Measurements from ENCODE around the gene BPIFB3. TPM values are rescaled to one million over a fixed set of nuclear protein-coding genes. Genes with fewer than 3 reads are reported as not detected.

BPIFB3 gene
- total RNA-seq, 2 donors from 2014 or later = not detected

GRCh38 chr20:33074675-33075074, 21.0 kb downstream of the BPIFB3 start:
- intact Hi-C loops (cut with DNase I) = no loop called here
- Histone ChIP-seq H3K36me3 (replicated peaks in 1 of 2; ENCODE audit: insufficient read depth in 1 of 2, low read depth in 2 of 2) (no peaks in the 10 kb centered on the region), H3K27me3 (no peaks in the 10 kb centered on the region), H3K4me3 (no peak overlapping the region), H3K27ac (no peak overlapping the region), H3K9me3 (no peaks in the 10 kb centered on the region), H3K4me1 (no peaks in the 10 kb centered on the region)
- WGBS, 2 donors = 44 to 55% methylated on average over 2 of the region's 2 CpGs
- DNase-seq (no peak), ATAC-seq (no peak)
- TF ChIP-seq, protein P1, sequence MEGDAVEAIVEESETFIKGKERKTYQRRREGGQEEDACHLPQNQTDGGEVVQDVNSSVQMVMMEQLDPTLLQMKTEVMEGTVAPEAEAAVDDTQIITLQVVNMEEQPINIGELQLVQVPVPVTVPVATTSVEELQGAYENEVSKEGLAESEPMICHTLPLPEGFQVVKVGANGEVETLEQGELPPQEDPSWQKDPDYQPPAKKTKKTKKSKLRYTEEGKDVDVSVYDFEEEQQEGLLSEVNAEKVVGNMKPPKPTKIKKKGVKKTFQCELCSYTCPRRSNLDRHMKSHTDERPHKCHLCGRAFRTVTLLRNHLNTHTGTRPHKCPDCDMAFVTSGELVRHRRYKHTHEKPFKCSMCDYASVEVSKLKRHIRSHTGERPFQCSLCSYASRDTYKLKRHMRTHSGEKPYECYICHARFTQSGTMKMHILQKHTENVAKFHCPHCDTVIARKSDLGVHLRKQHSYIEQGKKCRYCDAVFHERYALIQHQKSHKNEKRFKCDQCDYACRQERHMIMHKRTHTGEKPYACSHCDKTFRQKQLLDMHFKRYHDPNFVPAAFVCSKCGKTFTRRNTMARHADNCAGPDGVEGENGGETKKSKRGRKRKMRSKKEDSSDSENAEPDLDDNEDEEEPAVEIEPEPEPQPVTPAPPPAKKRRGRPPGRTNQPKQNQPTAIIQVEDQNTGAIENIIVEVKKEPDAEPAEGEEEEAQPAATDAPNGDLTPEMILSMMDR (IDR thresholded peaks at IDR 0.05) = no peak
- no peak for TF ChIP-seq POLR2A (IDR thresholded peaks at IDR 0.05)

DNA sequence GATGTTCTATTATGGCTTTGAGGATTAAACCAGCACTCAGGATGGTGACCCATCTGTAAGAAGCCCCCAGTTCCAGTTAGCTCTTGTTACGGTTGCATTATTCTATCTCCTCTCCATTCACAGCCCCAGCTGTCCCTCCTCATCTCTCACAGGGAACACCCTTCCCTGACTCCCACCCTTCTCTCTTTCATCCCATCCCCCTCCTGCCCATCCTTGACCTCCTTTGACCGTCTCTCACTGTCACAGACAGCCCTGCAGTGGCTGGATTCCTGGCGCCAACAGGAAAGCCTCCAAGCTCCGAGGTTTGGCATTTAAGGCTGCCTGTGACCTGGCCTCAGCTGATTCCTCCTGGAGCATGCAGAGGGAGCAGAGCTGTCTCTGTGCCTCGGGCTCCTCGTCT, 21.6 kb downstream of the BPIFB3 start:
- TF ChIP-seq, protein P1 (IDR thresholded peaks at IDR 0.05) = no peak
- no peak for TF ChIP-seq POLR2A (IDR thresholded peaks at IDR 0.05)
- no peak overlapping the region for H3K27ac ChIP-seq
- intact Hi-C loops (cut with DNase I) = no loop called here
- ATAC-seq = no peak
- no peaks in the 10 kb centered on the region for H3K4me1 ChIP-seq
- no peak for DNase-seq
- H3K36me3 ChIP-seq (replicated peaks in 1 of 2; ENCODE audit: insufficient read depth in 1 of 2, low read depth in 2 of 2) = no peaks in the 10 kb centered on the region
- H3K27me3 ChIP-seq = no peaks in the 10 kb centered on the region
- H3K9me3 ChIP-seq = no peaks in the 10 kb centered on the region
- no peak overlapping the region for H3K4me3 ChIP-seq
- 27 to 36% methylated on average over 6 of the region's 6 CpGs for WGBS, 2 donors

DNA sequence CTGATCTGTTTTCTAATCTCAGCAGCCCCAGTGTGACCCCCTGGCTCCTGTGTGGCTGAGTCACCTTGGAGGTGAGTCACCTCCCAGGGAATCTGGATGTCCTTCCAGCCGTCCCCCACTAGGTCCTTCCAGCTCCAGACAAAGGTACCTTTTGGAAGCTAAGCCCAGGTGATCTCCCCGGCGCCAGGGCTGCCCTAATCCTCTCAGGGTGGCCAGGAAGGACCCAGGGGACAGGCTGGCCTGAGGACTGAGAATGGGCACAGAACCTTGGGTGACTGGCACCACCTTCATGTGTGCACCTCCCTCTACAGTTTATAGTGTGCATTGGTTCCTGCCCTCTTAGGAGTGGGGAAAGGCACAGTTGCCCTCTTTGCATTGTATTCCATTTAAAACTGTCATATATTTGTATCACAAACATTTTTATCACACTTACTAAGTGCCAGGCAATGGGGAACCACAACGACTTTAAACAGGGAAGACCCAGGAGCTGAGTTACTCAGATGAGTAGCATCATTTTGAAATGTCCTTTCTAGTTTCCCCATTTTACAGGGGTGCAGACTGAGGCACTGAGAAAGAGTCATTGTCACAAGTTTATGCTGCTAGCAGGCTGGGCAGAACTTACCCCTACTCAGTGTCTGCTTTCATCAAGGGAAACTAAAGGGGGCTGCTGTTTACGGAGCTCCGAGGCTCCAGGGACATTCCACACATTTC, 23.1 kb downstream of the BPIFB3 start:
- no peak overlapping the region for H3K4me3 ChIP-seq
- no peaks in the 10 kb centered on the region for H3K9me3 ChIP-seq
- H3K27me3 ChIP-seq = no peaks in the 10 kb centered on the region
- 51 to 55% methylated on average over 5 to 6 of the region's 6 CpGs for WGBS, 2 donors
- H3K36me3 ChIP-seq (replicated peaks in 1 of 2; ENCODE audit: insufficient read depth in 1 of 2, low read depth in 2 of 2) = no peaks in the 10 kb centered on the region
- TF ChIP-seq, protein P1 (IDR thresholded peaks at IDR 0.05) = peak in 1 of 7 experiments; percentile 9
- no peak for TF ChIP-seq POLR2A (IDR thresholded peaks at IDR 0.05)
- intact Hi-C loops (cut with DNase I) = no loop called here
- no peak overlapping the region for H3K27ac ChIP-seq
- DNase-seq (no peak), ATAC-seq (no peak)
- H3K4me1 ChIP-seq = no peaks in the 10 kb centered on the region

GRCh38 chr20:33079259-33079658, 25.6 kb downstream of the BPIFB3 start, which contains the start of gene BPIFB4:
BPIFB4 (plus strand) TSS chr20:33079643; CDS start chr20:33081527, 1,884 bp downstream.
- TF ChIP-seq, protein P1 (IDR thresholded peaks at IDR 0.05) = no peak
- TF ChIP-seq POLR2A (IDR thresholded peaks at IDR 0.05) = no peak
- Histone ChIP-seq H3K27me3 (no peaks in the 10 kb centered on the region), H3K4me3 (no peak within 1 kb of the TSS), H3K36me3 (replicated peaks in 1 of 2; ENCODE audit: insufficient read depth in 1 of 2, low read depth in 2 of 2) (no peaks in the 10 kb centered on the region), H3K27ac (no peak within 1 kb of the TSS), H3K4me1 (no peaks in the 10 kb centered on the region), H3K9me3 (no peaks in the 10 kb centered on the region)
- WGBS, 2 donors = 85% methylated on average over 2 of the region's 2 CpGs; no CpG with 5 or more reads in 1 of the 2 donors
- DNase-seq (no peak), ATAC-seq (no peak)
- intact Hi-C loops (cut with DNase I) = no loop called here
